Panc1 (cell line): ENCODE measurements around the gene KCNK5. TPM values are rescaled to one million over a fixed set of nuclear protein-coding genes. Genes with fewer than 3 reads are reported as not detected.

Experiments
- ATAC-seq: fragments of 200-7000 bp; cut with Tn5 transposase; 2 replicates; pipeline ENCODE4 v1.9.1; 2020; ENCODE audit warnings: mild to moderate bottlenecking, moderate library complexity
- BruUV-seq: library from RNA; stranded (reverse); fragments of 400-500 nt; replicated peaks from 2 replicates; lab custom pipeline; 2021; lab: Mats Ljungman, UMichigan
- CTCF ChIA-PET: fragments of 300-600 bp; sonication (Branson Sonifier 250); formaldehyde crosslinking; loops from one replicate; lab custom pipeline; 2022; ENCODE audit warnings: antibody characterized with exemption; lab: Charles Lee
- POLR2A ChIA-PET: fragments of 300-600 bp; sonication (Branson Sonifier 250); formaldehyde crosslinking; loops from one replicate; lab custom pipeline; 2022; ENCODE audit warnings: antibody characterized with exemption; lab: Charles Lee
- DNase-seq: peaks from one replicate; pipeline ENCODE4 v3.0.0-alpha.2; 2010; ENCODE audit warnings: low read depth, low spot score
- H3K27ac ChIP-seq: 2 replicates; pipeline ENCODE4 v1.5.1; 2011; ENCODE audit warnings: mild to moderate bottlenecking, low read length, inconsistent platforms
- H3K27me3 ChIP-seq: fragments of 200-500 bp; sonication (Bioruptor generic); 2 replicates; pipeline ENCODE4 v1.6.0; 2014; ENCODE audit warnings: low read length, inconsistent platforms; ENCODE audit not compliant: control insufficient read depth, insufficient read depth
- H3K36me3 ChIP-seq: fragments of 200-500 bp; sonication (Bioruptor generic); 2 replicates; pipeline ENCODE4 v1.5.1; 2014; ENCODE audit warnings: inconsistent platforms, mild to moderate bottlenecking, low read length, moderate library complexity; ENCODE audit not compliant: control insufficient read depth, insufficient read depth
- H3K4me1 ChIP-seq: 2 replicates; pipeline ENCODE4 v1.5.1; 2011; ENCODE audit warnings: inconsistent platforms, mild to moderate bottlenecking, low read length, moderate library complexity; ENCODE audit not compliant: control insufficient read depth, insufficient read depth
- H3K4me3 ChIP-seq, 2 experiments: 2 replicates each; pipeline ENCODE4 v1.5.1; 2011 to 2012; ENCODE audit warnings: low read depth in 2 of 2, low read length in 2 of 2, mild to moderate bottlenecking in 2 of 2, inconsistent platforms in 1 of 2, moderate library complexity in 1 of 2
- H3K9me3 ChIP-seq: fragments of 200-500 bp; sonication (Bioruptor generic); 2 replicates; pipeline ENCODE4 v1.5.1; 2014; ENCODE audit warnings: low read depth, mild to moderate bottlenecking, inconsistent platforms, low read length, moderate library complexity; ENCODE audit not compliant: control insufficient read depth, insufficient read depth
- CTCF ChIP-seq: fragments of 450-650 bp; IDR thresholded peaks from 2 replicates; pipeline ENCODE4 v1.5.1; 2017; ENCODE audit warnings: mild to moderate bottlenecking
- POLR2AphosphoS5 ChIP-seq: IDR thresholded peaks from 2 replicates; pipeline ENCODE4 v1.6.1; 2012; ENCODE audit warnings: mild to moderate bottlenecking, low read depth, low read length, moderate library complexity
- REST ChIP-seq, 2 experiments: IDR thresholded peaks; 2 replicates each; pipeline ENCODE4 v1.6.1; 2011 to 2012; ENCODE audit warnings: low read depth in 2 of 2, control low read depth in 1 of 2, low read length in 1 of 2, mild to moderate bottlenecking in 1 of 2, moderate library complexity in 1 of 2; ENCODE audit not compliant: insufficient read depth in 1 of 2
- SIN3A ChIP-seq: IDR thresholded peaks from 2 replicates; pipeline ENCODE4 v1.6.1; 2012; ENCODE audit warnings: low read depth, mild to moderate bottlenecking, low read length, moderate library complexity, borderline replicate concordance; ENCODE audit not compliant: insufficient read depth
- TCF7L2 ChIP-seq: IDR thresholded peaks from 2 replicates; pipeline ENCODE4 v1.6.1; 2011; ENCODE audit warnings: mild to moderate bottlenecking, low read depth, low read length, inconsistent platforms
- in situ Hi-C: cut with HindIII; loops from 2 replicates; pipeline ENCODE4 v1.10.0; 2016; ENCODE audit warnings: low sequenced_read_pairs, low pct_unique_long_range_greater_than_20kb
- intact Hi-C: fragments of 100-400 bp; cut with micrococcal nuclease; formaldehyde crosslinking; loops from one replicate; pipeline ENCODE4 v1.10.0; 2022; ENCODE audit not compliant: unreplicated experiment
- total RNA-seq: library from RNA; stranded (reverse); gene quantifications from one replicate; pipeline ENCODE4 v1.2.1, GENCODE V29; 2021; ENCODE audit not compliant: unreplicated experiment

KCNK5 gene
- total RNA-seq, 1 experiment from 2014 or later: 0.77 TPM

- BruUV-seq: no TSS peak
- Histone ChIP-seq H3K4me3 (no peak overlapping the region), H3K36me3 (no peaks in the 10 kb centered on the region), H3K27me3 (no peaks in the 10 kb centered on the region; the same call in 1 of the 2 replicates), H3K27ac (no peak overlapping the region), H3K9me3 (no peaks in the 10 kb centered on the region), H3K4me1 (no peaks in the 10 kb centered on the region)
- no peak for ATAC-seq
- in situ Hi-C loops (no loop called here), intact Hi-C loops (loop anchor here (5.0 to 10.0 kb wide), 2 partner anchors 183 to 285 kb away; no protein-coding TSS in a partner anchor)
- POLR2A ChIA-PET: no interaction called here
- CTCF ChIA-PET: no interaction called here
- no peak for DNase-seq
- TF ChIP-seq POLR2AphosphoS5: no peak
- no peak for TF ChIP-seq TCF7L2
- no peak for TF ChIP-seq CTCF
- no peak for TF ChIP-seq REST (IDR thresholded peaks at IDR 0.05; ENCODE audit: insufficient read depth in 1 of 2, low read depth in 2 of 2, low read length in 1 of 2)
- no peak for TF ChIP-seq SIN3A
Measured at GRCh38 chr6:39157511-39157910, 71.8 kb downstream of the KCNK5 start.

GRCh38 chr6:39156801-39157200, 72.5 kb downstream of the KCNK5 start:
- POLR2A ChIA-PET: no interaction called here
- Histone ChIP-seq H3K4me1 (no peaks in the 10 kb centered on the region), H3K4me3 (no peak overlapping the region), H3K36me3 (no peaks in the 10 kb centered on the region), H3K9me3 (no peaks in the 10 kb centered on the region), H3K27me3 (peaks cover 2% of the 10 kb centered on the region; the same call in 1 of the 2 replicates), H3K27ac (no peak overlapping the region)
- ATAC-seq: no peak
- no TSS peak for BruUV-seq
- CTCF ChIA-PET: no interaction called here
- no peak for DNase-seq
- in situ Hi-C loops (no loop called here), intact Hi-C loops (loop anchor here (5.0 to 10.0 kb wide), 2 partner anchors 182 to 284 kb away; no protein-coding TSS in a partner anchor)
- no peak for TF ChIP-seq REST (IDR thresholded peaks at IDR 0.05; ENCODE audit: insufficient read depth in 1 of 2, low read depth in 2 of 2, low read length in 1 of 2)
- no peak for TF ChIP-seq POLR2AphosphoS5
- TF ChIP-seq CTCF: no peak
- TF ChIP-seq TCF7L2: no peak
- TF ChIP-seq SIN3A: no peak
